SH-SY5Y (cell line): ENCODE results near the gene PQBP1.

ENCODE experiments used
- GATA2 ChIP-seq: IDR thresholded peaks from 2 replicates; pipeline ENCODE4 v1.6.1; 2011; ENCODE audit warnings: mild to moderate bottlenecking, low read depth, low read length
- GATA3 ChIP-seq: IDR thresholded peaks from 2 replicates; pipeline ENCODE4 v1.6.1; 2011; ENCODE audit warnings: low read depth, mild to moderate bottlenecking, low read length, moderate library complexity

GRCh38 chrX:48934581-48935300 lies 37.0 kb downstream of the PQBP1 start:
- TF ChIP-seq GATA3 = no peak
- no peak for TF ChIP-seq GATA2
